Tibial nerve (tissue), 3 donors: ENCODE data around the gene TSSK2.

Source experiments
- POLR2A ChIP-seq, 2 donors: fragments of 450-650 bp; IDR thresholded peaks; one replicate each; pipeline ENCODE4 v1.6.1; 2017; ENCODE audit warnings: antibody characterized with exemption in 2 of 2, mild to moderate bottlenecking in 2 of 2, moderate library complexity in 2 of 2
- TF ChIP-seq, protein P1 (sequence below), 5 experiments: fragments of 200-600 bp in 3 of 5; fragments of 450-650 bp in 2 of 5; sonication (generic) in 3 of 5; IDR thresholded peaks; one replicate each; pipeline ENCODE4 v1.5.1; 2016 to 2019; ENCODE audit warnings: antibody characterized with exemption in 5 of 5, mild to moderate bottlenecking in 3 of 5, moderate library complexity in 2 of 5

DNA sequence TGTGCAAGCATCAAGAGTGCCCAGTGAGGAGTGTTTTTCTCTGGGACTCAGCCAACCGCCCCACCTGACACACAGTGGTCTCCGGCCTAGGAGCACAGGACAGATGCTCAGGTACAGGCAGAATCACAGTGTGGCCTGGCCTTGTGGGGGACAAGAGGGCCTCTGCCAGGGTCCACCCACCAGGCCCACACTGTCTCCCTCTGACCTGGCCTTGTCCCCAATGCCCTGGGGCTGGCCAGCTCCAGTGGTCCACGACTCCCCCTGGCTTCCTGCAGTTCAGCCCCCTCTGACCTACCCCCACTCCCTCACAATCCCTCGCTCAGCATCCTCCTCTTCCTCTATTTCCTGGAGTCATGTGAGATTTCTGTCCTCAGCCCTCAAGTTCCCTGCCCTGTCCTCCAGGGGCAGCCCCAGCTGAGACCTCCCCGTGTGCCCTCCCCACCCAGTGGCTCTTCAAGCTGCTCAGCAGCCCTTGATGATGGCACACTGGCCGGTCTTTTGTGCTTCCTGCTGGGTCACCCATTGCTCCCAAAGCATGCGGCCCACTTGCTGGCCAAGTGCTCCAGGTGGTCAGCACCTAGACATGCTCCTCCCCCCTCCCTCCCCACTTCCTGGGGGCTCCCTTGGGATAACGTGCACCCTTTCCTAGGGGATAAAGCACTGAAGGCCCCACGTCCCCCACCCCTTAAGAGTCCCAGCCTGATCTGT is 1.7 kb downstream of the TSSK2 start:
- TF ChIP-seq POLR2A (IDR thresholded peaks at IDR 0.05) = no peak
- TF ChIP-seq, protein P1, sequence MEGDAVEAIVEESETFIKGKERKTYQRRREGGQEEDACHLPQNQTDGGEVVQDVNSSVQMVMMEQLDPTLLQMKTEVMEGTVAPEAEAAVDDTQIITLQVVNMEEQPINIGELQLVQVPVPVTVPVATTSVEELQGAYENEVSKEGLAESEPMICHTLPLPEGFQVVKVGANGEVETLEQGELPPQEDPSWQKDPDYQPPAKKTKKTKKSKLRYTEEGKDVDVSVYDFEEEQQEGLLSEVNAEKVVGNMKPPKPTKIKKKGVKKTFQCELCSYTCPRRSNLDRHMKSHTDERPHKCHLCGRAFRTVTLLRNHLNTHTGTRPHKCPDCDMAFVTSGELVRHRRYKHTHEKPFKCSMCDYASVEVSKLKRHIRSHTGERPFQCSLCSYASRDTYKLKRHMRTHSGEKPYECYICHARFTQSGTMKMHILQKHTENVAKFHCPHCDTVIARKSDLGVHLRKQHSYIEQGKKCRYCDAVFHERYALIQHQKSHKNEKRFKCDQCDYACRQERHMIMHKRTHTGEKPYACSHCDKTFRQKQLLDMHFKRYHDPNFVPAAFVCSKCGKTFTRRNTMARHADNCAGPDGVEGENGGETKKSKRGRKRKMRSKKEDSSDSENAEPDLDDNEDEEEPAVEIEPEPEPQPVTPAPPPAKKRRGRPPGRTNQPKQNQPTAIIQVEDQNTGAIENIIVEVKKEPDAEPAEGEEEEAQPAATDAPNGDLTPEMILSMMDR (IDR thresholded peaks at IDR 0.05) = no peak
